Amniotic epithelial cell (primary cell): ENCODE data around the gene TRIM40.
"Not testable (repeated sequence)": the region's sequence is repeated elsewhere in the genome, so short reads cannot be mapped to it uniquely, and the experiment has no call there.

Experiments
- DNase-seq: peaks from one replicate; pipeline ENCODE4 v3.0.0-alpha.2; 2010; ENCODE audit warnings: low read depth

The TRIM40 gene

GRCh38 chr6:30163918-30164654 is 28.1 kb downstream of the TRIM40 start:
- DNase-seq = no peak

- no peak for DNase-seq
These were observed 28.8 kb downstream of the TRIM40 start for GRCh38 chr6:30164714-30165113.

DNA sequence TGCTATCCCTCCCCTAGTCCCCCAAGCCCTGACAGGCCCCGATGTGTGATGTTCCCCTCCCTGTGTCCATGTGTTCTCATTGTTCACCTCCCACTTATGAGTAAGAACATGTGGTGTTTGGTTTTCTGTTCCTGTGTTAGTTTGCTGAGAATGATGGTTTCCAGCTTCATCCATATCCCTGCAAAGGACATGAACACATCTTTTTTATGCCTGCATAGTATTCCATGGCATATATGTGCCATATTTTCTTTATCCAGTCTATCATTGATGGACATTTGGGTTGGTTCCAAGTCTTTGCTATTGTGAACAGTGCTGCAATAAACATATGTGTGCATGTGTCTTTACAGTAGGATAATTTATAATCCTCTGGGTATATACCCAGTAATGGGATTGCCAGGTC is 29.3 kb downstream of the TRIM40 start:
- DNase-seq = not testable (repeated sequence)

DNA sequence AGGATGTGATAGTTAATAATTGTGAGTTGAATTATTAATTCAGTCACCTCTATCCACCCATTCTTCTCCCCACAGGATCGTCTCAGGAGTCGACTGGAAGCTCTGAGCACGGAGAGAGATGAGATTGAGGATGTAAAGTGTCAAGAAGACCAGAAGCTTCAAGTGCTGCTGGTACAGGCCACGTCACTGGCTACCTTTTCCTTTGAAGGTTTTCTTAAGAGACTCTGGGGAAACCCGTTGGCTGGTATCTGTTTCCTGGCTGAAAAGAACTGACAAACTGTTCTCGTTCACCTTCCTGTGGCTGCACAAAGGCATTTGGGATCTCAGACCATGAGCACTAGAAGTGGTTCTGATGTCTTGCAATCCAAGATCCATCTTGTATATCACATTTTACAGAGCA is 31.2 kb downstream of the TRIM40 start:
- DNase-seq = no peak

DNA sequence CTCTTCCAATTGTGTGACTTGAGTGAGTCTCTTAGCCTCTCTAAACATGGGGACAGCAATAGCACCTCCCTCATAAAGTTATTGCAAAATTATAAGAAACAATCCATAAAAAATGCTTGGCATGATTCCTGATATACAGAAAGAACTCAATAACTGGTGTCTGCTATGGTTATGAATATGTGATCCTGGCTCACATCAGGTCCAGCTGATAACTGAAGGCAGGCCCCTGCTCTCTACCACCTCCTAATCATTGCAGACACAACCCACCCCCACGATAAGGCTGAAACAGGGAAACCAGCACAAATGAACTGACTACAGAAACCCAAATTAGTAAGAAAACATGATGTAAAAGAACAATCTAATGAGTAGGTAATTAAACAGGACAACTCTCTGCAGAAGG is 32.8 kb downstream of the TRIM40 start:
- no peak for DNase-seq

GRCh38 chr6:30169658-30170614 is 34.0 kb downstream of the TRIM40 start:
- peak; percentile 49 for DNase-seq

DNA sequence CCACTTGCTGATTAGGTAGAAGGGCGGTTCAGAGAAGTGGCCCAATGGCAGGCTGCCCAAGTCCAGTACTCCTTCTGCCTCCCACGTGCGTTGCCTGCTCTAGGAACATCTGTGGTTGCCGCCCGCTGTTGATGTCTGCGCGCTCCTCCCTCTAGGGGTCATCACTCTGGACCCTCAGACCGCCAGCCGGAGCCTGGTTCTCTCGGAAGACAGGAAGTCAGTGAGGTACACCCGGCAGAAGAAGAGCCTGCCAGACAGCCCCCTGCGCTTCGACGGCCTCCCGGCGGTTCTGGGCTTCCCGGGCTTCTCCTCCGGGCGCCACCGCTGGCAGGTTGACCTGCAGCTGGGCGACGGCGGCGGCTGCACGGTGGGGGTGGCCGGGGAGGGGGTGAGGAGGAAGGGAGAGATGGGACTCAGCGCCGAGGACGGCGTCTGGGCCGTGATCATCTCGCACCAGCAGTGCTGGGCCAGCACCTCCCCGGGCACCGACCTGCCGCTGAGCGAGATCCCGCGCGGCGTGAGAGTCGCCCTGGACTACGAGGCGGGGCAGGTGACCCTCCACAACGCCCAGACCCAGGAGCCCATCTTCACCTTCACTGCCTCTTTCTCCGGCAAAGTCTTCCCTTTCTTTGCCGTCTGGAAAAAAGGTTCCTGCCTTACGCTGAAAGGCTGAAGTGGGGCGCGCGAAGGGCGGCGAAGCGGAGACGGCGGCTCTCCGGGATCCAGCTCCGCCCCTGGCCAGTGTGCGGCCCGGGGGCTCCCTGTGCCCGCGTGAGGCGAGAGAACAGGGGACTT is 35.9 kb downstream of the TRIM40 start:
- DNase-seq = peak; percentile 31

DNA sequence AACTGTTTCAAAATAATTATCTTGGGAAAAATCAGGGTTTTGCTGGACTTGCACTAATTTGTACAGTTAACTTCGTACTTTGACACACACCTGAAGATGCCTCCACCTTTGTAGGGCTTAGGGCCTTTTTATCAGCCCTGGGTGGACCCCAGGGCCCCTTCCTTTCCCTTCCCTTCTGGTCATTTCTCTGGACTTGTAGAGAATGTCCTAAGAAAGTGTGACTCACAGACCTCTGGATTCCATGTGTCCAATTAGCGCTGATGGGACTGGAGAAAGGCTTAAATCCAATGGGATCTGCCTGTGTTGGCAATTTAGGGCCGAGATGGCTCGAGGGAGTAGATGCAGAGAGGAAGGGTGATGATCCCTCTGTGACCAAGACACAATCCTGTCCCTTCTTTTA is 36.7 kb downstream of the TRIM40 start:
- DNase-seq = no peak

DNA sequence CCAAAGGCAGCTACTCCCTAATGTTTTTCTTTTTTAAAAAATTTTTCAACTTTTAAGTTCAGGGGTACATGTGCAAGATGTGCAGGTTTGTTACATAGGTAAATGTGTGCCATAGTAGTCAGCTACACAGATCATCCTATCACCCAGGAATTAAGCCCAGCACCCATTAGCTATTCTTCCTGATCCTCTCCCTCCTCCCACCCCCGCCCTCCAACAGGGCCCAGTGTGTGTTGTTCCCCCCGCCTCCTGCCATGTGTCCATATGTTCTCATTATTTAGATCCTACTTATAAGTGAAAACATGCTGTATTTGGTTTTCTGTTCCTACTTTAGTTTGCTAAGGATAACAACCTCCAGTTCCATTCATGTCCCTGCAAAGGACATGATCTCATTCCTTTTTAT is 39.8 kb downstream of the TRIM40 start:
- no peak for DNase-seq

- DNase-seq = no peak
These were observed 42.9 kb downstream of the TRIM40 start for GRCh38 chr6:30178837-30179236.

- no peak for DNase-seq
These were observed 44.2 kb downstream of the TRIM40 start for GRCh38 chr6:30180145-30180544.

DNA sequence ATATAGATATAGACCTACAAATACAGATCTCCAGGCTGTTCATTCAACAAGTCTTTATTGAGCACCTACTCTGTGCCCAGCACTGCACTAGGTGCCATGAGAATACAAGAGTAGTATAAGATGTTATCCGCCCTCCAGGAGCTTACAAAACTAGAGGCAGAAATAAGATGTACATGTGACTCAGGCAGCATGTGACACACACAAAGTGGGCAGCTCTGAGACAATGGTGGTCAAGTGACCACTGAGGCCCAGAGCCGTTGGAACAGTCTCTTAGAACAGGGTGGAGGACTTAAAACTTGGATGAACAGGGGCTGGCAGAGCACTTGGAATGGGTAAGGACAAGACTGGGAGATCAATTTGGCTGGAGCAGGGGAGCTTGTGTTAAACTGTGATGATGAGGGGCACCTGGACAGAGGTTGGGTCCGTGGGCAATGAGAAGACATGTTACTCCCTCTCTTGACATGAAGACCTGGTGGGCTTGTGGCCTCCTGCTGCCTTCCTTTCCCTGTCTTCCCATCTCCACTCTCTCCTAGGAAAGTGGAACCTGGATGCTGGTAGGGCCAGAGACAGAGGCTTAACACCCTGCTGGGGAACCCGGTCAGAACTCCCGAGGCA is 48.6 kb downstream of the TRIM40 start:
- DNase-seq = no peak

DNA sequence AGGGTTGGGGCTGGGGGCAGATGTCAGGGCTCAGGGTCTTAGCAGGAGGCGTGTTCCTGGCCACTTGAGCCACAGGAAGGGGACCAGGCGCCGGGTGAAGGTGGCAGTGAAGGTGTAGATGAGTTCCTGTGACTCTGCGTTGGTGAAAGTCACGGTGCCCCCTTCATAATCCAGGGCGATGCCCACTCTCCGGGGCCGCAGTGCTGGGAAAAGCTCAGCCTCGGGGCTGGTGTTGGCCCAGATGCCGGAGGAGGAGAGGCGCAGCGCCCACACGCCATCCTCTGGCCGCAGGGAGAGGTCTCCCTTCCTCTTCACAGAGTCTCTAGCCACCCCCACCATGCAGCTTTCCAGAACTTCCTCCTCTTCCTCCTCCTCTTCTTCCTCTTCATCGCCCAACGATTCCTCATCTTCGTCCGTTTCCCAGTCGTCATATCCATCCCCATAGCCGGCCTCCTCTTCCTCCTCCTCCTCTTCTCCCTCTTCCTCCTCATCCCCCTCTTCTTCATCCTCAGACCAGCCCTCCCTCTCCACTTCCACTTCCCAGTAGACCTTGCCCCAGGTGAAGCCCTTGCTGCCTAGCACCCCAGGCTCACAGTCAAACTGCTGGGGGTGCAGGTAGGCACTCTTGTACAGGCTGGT is 50.0 kb downstream of the TRIM40 start:
- DNase-seq = no peak

DNA sequence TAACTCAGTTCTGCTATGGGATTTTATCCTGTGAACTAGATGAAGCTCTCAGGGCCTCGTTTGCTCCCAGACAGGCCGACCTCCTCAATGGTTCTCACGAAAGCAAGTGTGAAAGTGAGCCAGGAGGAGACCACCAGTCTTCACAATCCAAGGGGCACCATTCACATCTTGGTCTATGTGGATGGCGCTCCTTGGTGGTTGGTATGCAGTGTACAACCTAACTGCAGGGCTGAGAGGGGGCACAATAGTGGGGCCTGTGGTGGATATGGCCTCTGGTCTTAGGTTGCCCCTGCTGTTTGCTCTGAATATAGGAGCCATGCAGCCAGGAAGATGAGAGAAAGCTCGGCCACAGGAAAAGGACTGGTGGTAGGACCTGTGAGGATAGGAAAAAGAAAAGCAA is 52.6 kb downstream of the TRIM40 start:
- no peak for DNase-seq

DNA sequence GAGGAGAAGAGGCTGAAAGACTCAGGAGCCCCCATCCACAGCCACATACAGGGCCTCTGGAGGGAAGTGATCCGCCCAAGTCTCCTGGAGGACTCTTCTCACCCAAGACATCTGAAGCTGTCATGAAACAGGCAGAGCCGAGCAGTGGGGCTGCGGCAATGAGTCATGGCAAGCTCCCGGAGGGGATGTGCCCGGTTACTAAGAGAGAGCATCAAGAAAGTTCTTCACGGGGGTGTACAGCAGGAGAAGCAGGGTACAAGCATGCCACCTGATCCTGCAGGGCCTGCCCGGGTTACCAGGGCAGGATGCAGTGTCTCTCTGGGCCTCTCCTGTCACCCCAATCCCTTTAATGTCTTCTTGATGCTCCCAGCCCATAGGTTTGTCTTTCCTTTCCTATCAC is 56.1 kb downstream of the TRIM40 start:
- DNase-seq = no peak

DNA sequence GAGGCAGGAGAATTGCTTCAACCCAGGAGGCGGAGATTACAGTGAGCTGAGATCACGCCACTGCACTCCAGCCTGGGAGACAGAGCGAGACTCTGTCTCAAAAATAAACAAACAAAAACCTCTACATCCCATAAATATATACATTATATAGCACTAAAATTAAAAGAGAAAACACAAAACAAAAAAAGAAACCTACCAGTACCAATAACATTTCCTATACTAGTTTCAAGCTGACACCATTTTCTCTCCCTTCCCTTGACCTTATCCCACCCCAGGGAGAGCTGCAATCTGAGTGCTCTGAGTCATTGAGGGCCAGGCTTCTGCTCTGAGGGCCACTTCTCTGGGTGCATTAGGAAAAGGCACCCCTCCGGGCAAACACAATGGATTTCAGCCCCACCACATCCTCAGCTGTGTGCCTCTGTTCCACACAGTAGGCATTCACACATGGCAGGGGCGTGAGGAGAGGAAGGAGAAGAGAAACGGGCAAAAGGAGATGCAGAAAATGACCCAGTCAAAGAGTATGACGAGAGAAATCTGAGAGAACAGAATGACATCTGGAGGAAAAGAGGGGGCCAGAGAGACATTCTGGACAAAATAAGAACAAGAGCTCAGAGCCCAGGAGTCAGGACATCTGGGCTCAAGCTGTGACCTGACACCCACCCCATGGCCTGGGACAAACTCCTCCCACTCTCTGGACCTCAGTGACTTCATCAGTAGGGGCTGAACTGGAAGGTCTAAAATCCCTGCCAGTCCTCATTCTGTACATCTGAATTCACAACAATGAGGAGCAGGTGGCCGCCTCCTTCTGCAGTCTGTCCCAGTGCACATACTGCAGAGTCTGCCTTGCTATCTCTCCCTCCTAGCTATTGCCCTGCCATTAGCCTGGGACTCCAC is 59.1 kb downstream of the TRIM40 start:
- DNase-seq = no peak

DNA sequence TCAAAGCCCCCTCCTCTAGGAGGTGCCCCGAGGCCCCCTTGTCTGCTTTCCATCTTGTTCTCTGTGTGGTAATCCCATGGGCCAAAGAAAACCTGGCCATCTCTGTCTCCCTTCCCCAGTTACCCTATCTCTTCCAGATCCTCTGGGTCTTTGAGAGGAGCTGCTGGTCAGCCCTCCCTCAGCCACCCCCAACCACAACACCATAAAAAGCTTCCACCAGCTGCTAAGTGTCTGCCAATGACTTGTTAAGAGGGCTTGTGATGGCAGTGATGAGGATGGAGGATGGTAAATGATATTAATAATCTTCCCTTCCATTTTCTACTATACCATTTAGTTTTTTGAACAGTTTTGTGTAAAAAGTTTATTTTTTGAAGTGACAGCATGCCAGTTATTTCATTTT is 60.0 kb downstream of the TRIM40 start:
- DNase-seq = no peak

- DNase-seq = no peak
These were observed 60.4 kb downstream of the TRIM40 start for GRCh38 chr6:30196376-30196775.
